ENCODE measurements around the gene AGPS. TPM values are rescaled to one million over a fixed set of nuclear protein-coding genes. Genes with fewer than 3 reads are reported as not detected.

Gene AGPS
- total and polyA plus RNA-seq, 9 of the 15 experiments (the other 6 are each of a cell fraction or from before 2014, with no cell fraction given) = 15.5 to 211 (median 63.1) TPM

- TF ChIP-seq GTF2A2 (tag; IDR thresholded peaks at IDR 0.05) (no peak), JUND (IDR thresholded peaks at IDR 0.05; ENCODE audit: borderline replicate concordance, low read depth, low read length) (no peak), JUND (tag; IDR thresholded peaks at IDR 0.05; ENCODE audit: borderline replicate concordance, low read depth, low read length) (0 out of 3 replicates have a peak, but pooled peaks have one; percentile 37), GTF2E2 (tag; IDR thresholded peaks at IDR 0.05) (no peak), TARDBP (IDR thresholded peaks at IDR 0.05) (no peak), ELF1 (tag; IDR thresholded peaks at IDR 0.05) (peak; percentile 44), MAFG (tag; conservative IDR thresholded peaks at IDR 0.05) (peak; percentile 24), NR2C2 (CRISPR knock-in tag; IDR thresholded peaks at IDR 0.05) (no peak), NR2C2 (tag; IDR thresholded peaks at IDR 0.05) (0 out of 2 replicates have a peak, but pooled peaks have one; percentile 11), MAZ (CRISPR knock-in tag; conservative IDR thresholded peaks at IDR 0.05 in 1 of 2, IDR thresholded peaks at IDR 0.05 in 1 of 2) (no peak), PCBP1 (IDR thresholded peaks at IDR 0.05; ENCODE audit: low read depth, low read length, poor library complexity, severe bottlenecking) (no peak), CTBP1 (IDR thresholded peaks at IDR 0.05; ENCODE audit: borderline replicate concordance) (peak; percentile 12; the same call in 1 of the 2 replicates), SIN3B (IDR thresholded peaks at IDR 0.05; ENCODE audit: low read depth) (0 out of 2 replicates have a peak, but pooled peaks have one; percentile 16), RAD51 (IDR thresholded peaks at IDR 0.05; ENCODE audit: borderline replicate concordance, low read depth) (peak; percentile 85), ZKSCAN3 (CRISPR knock-in tag; IDR thresholded peaks at IDR 0.05) (no peak)
- TF ChIP-seq, protein P1, sequence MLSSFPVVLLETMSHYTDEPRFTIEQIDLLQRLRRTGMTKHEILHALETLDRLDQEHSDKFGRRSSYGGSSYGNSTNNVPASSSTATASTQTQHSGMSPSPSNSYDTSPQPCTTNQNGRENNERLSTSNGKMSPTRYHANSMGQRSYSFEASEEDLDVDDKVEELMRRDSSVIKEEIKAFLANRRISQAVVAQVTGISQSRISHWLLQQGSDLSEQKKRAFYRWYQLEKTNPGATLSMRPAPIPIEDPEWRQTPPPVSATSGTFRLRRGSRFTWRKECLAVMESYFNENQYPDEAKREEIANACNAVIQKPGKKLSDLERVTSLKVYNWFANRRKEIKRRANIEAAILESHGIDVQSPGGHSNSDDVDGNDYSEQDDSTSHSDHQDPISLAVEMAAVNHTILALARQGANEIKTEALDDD (IDR thresholded peaks at IDR 0.05) = peak; percentile 88
- TF ChIP-seq, protein P2, sequence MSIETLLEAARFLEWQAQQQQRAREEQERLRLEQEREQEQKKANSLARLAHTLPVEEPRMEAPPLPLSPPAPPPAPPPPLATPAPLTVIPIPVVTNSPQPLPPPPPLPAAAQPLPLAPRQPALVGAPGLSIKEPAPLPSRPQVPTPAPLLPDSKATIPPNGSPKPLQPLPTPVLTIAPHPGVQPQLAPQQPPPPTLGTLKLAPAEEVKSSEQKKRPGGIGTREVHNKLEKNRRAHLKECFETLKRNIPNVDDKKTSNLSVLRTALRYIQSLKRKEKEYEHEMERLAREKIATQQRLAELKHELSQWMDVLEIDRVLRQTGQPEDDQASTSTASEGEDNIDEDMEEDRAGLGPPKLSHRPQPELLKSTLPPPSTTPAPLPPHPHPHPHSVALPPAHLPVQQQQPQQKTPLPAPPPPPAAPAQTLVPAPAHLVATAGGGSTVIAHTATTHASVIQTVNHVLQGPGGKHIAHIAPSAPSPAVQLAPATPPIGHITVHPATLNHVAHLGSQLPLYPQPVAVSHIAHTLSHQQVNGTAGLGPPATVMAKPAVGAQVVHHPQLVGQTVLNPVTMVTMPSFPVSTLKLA (conservative IDR thresholded peaks at IDR 0.05) = peak in 1 of 2 experiments; percentile 28; a peak in 1 of 4 replicates
- TF ChIP-seq, protein P3, sequence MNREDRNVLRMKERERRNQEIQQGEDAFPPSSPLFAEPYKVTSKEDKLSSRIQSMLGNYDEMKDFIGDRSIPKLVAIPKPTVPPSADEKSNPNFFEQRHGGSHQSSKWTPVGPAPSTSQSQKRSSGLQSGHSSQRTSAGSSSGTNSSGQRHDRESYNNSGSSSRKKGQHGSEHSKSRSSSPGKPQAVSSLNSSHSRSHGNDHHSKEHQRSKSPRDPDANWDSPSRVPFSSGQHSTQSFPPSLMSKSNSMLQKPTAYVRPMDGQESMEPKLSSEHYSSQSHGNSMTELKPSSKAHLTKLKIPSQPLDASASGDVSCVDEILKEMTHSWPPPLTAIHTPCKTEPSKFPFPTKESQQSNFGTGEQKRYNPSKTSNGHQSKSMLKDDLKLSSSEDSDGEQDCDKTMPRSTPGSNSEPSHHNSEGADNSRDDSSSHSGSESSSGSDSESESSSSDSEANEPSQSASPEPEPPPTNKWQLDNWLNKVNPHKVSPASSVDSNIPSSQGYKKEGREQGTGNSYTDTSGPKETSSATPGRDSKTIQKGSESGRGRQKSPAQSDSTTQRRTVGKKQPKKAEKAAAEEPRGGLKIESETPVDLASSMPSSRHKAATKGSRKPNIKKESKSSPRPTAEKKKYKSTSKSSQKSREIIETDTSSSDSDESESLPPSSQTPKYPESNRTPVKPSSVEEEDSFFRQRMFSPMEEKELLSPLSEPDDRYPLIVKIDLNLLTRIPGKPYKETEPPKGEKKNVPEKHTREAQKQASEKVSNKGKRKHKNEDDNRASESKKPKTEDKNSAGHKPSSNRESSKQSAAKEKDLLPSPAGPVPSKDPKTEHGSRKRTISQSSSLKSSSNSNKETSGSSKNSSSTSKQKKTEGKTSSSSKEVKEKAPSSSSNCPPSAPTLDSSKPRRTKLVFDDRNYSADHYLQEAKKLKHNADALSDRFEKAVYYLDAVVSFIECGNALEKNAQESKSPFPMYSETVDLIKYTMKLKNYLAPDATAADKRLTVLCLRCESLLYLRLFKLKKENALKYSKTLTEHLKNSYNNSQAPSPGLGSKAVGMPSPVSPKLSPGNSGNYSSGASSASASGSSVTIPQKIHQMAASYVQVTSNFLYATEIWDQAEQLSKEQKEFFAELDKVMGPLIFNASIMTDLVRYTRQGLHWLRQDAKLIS (CRISPR knock-in tag; IDR thresholded peaks at IDR 0.05) = no peak
- TF ChIP-seq, protein P4, sequence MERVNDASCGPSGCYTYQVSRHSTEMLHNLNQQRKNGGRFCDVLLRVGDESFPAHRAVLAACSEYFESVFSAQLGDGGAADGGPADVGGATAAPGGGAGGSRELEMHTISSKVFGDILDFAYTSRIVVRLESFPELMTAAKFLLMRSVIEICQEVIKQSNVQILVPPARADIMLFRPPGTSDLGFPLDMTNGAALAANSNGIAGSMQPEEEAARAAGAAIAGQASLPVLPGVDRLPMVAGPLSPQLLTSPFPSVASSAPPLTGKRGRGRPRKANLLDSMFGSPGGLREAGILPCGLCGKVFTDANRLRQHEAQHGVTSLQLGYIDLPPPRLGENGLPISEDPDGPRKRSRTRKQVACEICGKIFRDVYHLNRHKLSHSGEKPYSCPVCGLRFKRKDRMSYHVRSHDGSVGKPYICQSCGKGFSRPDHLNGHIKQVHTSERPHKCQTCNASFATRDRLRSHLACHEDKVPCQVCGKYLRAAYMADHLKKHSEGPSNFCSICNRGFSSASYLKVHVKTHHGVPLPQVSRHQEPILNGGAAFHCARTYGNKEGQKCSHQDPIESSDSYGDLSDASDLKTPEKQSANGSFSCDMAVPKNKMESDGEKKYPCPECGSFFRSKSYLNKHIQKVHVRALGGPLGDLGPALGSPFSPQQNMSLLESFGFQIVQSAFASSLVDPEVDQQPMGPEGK (CRISPR knock-in tag; IDR thresholded peaks at IDR 0.05; ENCODE audit: borderline replicate concordance) = 0 out of 2 replicates have a peak, but pooled peaks have one; percentile 13
These were observed 2.9 kb downstream of the AGPS start (continued) for GRCh38 chr2:177395351-177396065.
